Amygdala (tissue), 56 donors: ENCODE results near the gene TRIM42.

Experiments
- DNase-seq, 56 donors: peaks; one replicate each; lab custom pipeline; 2025; lab: John Stamatoyannopoulos, UW

TRIM42 gene

DNA sequence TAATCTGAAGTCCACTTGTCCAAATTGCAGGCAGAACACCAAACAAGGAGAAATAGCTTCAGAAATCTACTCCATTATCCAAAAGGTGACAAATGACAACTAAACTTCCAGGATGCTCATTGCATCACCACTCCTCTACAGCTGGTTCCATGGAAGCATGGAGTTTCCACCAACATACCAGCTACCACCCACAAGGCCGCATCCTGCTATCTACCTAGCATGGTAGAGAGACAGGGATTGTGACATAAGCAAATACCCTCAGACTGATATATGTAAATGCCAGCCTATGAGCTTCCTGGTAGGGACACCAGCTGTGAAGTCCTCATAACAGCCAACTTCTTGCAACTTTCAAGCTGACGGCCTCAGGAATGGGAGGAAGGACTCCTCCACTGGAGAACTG lies at the start of gene TRIM42:
Gene TRIM42, plus strand, starts transcription at position 301 of the 400 bp plus-strand sequence. CDS start 166 bp downstream, outside the sequence.
- no peak for DNase-seq

DNA sequence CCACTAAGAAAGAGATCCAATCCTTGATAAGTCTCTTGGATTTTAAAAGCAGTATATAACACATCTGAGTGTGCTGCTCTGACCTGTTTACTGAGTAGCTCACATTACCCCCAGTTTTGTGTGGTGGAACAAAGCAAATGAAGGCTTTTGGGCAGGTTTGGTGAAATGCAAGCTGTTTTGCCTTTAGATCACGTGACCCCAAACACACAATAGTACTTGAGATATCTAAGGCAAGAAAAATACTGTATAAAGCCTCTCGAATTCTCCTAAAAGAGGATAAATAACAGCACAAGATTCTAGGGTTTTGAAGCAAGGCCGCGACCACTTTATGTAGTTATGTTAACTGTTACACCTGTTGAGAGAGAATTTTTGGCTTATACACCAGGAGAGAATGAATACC lies 49.3 kb upstream of the TRIM42 start:
- no peak for DNase-seq

DNA sequence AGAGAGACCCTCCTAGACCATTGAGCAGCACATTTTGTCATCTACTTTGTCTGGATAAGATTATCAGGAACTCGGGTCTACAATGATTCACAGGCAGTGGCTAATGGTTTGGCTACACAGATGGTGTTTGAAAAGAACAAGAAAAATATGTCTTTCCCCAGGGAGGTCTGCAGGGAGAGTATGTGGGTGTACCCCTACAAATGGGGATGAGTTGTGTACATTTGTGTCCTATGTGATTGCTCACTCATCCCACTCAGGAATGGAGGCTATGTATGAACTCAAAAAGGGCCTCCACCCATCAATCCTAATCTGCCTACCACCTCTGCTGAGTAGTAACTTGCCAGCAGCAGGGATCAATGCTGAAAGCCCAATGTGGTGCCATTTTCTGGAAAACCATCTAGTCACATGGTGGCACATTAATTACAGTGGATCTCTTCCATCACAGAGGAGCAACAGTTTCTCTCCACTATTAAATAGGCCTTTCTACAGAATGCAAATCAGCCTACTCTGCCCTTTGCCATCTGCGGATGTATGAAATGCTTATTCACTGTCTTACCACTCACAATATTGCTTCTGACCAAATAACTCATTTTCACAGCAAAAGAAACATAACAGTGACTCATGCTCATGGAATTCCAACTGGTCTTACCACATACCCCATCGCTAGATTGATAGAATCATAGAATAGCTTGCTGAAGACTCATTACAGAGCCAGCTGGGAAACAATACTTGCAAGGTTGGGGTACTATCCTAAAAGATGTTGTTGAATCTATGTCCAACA lies 48.3 kb upstream of the TRIM42 start:
- peak in 3 of 56 donors; percentile 1 to 16 (median 8) for DNase-seq

DNA sequence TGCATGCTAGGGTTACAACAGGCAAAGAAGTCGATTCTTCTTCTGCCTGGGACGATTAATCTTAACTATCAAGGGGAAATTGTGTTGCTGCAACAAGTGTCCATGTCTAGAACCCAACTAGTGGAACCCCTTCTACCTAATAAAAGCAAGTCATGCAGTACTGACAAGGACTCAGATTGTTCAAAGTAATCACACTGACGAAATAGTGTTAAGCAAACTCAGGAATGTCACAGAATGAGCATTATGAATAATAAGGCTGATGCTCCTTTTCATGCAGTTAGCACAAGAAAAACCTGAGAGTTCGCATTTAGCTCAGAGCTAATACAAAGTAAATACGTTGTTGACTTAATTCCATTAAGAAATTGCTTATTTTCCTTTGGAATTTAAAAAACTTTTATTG lies 47.5 kb upstream of the TRIM42 start:
- DNase-seq: no peak

DNA sequence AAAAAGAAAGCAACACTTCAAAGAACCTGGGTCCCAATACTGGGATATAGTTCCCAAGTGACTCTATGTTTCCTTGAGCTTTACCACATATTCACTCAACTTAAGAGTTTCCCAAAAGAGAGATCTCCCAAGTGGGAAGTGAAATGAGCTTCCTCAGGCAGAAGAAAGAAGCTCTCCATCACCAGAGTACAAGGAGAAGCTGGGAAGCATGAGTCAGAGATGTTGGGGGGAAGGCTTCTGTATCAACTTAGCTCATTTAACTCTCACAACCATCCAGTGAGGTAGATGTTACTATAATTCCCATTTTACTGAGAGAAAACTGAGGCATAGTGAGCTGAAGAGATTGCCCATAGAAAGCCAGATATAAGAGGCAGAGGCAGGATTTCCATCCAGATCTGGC lies 47.0 kb upstream of the TRIM42 start:
- DNase-seq: no peak

DNA sequence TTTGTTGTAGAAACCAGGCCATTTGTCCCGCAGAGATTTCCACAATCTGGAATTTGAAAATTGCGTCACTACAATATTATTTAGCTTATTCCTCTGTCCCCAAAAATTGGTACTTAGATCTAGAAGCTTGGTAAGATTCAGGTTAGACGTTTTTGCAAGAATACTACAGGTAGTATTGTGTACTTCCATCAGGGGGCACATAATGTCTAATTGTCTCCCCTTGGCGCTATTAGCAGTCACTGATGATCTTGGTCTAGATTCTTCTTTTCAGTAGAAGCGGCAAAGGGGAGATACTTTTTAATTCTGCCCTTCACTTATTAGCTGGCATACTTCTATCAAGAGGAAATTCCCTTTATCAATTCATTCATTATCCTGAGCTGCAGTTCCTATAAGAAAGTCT lies 42.6 kb upstream of the TRIM42 start:
- no peak for DNase-seq

DNA sequence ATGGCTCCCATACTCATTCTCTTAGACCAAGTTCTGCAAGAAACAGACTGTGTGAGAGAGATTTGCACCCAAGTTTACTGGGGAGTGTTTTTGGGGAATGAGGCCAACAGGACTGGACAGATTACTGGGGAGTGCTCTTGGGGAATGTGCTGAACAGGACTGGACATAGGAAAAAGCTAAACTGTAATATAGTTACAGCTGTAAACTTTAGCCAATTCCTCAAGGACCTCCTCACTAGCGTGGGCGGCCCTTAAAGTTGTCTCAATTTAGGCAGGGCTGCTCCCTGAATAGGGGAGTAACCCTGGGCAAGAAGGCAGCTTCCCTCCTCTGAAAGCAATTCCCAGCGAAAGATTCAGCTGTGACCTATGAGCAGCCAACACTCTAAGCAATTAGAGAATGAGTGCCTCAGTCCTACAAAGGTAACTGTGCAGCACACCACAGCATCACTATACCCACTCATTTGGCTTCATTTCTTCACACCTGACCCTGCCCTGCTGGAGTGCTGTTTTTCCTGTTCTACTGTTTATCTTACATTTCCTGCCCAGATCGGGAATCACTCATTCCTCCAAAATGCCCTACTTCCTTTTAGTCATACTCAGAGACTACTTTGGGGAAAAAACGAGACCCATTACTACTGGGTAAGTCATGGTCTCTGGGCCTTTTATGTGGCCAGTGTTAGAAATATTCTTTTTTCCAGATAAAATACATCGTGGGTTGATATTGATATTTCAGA lies 41.3 kb upstream of the TRIM42 start:
- no peak for DNase-seq

DNA sequence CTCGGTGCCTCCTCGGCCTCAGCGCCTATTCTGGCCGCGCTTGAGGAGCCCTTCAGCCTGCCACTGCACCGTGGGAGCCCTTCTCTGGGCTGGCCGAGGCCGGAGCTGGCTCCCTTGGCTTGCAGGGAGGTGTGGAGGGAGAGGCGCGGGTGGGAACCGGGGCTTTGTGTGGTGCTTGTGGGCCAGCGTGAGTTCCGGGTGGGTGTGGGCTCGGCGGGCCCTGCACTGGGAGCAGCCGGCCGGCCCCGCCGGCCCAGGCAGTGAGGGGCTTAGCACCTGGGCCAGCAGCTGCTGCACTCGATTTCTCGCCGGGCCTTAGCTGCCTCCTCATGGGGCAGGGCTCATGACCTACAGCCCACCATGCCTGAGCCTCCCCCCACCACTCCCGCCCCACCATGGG lies 26.6 kb upstream of the TRIM42 start:
- DNase-seq: no peak

DNA sequence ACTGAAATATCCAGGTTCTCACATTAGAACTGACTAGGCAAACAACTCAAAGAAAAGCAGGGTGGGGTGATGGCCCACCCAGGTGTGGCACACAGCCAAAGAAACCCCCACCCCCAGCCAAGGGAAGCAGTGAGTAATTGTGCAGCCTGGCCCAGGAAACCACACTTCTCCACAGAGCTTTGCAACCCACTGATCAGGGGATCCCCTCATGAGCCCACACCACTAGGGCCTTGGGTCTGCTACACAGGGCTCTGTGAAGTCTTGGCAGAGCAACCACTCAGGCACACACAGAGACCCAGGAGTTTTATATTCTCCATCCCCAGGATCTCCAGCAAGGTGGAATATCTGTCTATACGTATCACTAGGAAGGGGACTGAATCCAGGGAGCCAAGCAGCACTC lies 22.2 kb upstream of the TRIM42 start:
- DNase-seq: no peak

DNA sequence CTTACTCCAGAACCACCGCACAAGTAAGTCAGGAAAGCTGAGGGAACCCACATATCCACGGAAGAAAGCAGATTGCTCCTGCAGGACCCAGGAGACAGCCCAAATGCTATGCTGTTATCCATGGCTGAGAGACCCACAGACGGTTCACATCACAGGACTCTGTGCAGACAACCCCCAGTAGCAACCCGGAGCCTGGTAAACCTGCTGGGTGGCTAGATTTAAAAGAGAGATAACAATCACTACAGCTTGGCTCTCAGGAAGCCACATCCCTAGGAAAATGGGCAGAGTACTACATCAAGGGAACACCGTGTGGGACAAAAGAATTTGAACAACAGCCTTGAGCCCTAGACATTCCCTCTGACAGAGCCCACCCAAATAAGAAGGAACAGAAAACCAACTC lies 13.8 kb upstream of the TRIM42 start:
- DNase-seq: no peak

DNA sequence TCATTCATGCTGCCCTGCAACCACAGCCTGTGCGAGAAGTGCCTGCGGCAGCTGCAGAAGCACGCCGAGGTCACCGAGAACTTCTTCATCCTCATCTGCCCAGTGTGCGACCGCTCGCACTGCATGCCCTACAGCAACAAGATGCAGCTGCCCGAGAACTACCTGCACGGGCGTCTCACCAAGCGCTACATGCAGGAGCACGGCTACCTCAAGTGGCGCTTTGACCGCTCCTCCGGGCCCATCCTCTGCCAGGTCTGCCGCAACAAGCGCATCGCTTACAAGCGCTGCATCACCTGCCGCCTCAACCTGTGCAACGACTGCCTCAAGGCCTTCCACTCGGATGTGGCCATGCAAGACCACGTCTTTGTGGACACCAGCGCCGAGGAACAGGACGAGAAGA lies 4.7 kb downstream of the TRIM42 start:
- DNase-seq: no peak

DNA sequence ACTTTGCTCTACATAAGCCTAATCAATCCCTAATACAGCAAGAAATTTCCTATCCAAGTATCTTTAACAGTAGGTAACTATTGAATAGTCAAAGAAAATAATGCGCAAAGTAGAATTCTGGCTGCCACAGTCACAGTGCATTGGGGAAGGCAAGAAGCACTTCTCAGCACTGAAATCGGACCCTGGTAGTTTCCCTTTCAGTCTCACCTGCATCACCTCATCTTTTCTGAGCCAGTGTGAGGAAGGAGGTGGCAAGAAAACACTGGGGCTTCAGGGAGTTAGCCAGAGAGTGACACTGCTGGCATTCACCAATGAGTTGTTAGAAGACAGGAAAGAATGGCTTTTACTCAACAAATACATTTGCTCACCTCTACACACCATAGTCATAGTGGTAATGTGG lies 8.3 kb downstream of the TRIM42 start:
- DNase-seq: no peak

DNA sequence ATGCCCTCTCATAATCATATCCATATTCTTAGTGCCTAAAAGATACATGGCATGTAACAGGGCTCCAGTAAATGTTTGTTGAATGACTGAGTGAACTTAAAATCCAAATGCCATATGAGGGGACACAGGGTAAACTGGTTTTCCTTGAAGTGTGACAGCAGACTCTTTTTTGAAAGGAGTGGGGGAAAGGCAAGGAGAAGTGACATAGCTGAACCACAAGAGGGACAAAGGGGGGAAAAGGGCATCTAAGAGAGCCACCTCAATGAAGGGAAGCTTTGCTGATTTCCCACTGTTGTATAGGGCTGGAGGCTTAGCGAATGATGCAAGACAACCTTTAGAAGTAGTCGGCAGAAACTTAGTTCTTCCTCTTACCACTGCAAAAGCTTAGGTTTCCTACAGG lies 9.1 kb downstream of the TRIM42 start:
- DNase-seq: no peak

DNA sequence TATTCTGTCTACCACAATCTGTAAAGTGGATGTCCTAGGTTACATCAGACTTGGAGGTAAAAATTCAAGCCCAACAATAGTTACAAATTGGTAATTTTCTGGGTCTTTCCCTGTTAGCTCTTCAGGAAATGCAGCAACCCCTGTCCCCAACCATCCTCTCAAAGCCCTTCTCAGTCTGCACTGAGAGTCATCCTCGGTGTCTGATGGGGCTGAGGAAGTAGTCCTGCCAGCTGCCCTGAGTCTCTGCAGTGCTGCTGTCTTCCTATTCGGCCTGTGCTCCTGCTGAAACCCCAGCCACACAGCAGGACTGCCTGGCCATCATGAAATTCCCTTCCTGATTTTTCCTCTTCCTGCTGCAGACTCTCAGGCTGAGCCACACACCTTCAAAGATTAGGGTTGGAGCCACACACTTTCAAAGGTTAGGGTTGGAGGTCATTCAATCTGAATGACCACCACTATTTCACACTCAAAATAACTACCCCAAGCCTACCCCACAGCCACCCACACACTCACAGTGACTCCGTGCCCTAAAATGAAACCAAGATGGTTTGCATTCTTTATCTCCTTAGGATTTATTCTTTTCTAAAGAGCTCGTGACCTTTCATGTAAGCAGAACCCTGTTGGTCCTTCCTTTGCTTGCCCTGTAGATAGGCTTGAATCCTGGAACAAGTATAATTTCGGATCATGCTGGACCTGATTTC lies 17.6 kb downstream of the TRIM42 start:
- DNase-seq: no peak

DNA sequence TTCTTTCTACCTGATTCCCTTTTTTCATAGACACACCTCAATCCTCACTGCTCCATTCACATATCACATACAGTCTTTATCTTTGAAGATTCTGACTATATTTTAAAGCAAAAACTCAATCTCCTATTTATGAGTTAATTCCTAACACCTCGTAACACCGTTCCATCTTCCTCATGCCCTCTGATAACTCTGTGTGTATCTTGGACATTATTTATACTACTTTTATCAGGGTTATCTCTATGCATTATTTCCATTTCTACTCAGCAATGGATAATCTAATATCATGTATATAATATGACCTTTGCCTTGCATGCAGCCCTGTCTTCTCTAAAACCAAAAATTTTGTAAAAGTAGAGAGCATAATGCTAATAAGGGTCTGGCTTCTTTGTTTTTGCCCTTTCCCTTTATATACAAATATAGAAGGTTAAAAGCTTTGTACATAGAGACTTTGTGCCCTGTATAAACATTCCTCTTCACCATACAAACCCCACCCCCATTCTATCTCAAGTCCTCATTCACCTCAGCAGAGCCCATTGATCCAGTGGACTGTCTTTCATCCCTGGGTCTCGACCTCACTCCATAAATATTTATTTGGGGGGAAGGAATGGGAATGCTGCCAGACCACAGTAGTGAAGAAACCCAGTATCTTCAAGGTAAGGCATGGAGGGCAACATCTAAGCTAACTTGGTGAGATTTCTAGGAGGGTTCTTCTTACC lies 21.8 kb downstream of the TRIM42 start:
- DNase-seq: no peak

DNA sequence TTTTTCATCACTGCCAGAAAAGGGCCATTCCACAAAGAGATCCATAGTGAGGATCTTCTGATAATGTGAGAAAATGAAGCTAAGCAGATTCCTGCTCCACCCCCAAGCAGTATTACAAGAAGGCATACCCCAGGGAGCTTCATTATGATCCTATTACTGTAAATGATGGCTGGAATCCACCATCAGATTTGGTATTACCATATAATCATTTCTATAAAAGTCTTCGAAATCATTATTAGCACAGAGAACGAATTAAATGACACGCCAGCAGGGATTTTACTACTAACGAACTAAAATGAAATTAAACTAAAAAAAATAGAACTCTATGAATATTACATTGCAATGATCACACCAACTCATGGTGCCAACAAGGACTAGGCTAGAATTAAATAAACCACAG lies 24.4 kb downstream of the TRIM42 start:
- no peak for DNase-seq

DNA sequence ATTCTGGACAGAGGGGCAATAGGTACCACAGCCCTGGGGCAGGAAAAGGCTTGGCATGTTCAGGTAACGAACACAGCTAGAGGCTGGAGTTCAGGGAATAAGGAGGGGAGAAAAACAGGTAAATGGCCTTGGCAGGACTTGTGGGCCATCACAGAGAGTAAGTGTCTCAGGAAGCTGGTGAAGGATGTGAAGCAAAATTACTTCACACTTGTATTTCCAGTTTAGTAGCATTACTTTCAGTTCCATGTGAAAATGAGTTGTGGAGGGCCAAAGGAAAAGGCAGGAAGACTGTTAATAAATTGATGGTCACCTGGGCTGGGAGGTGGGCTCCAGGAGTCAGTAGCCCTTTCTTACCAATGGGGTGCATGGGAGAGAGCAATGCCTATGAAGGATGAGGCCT lies 25.6 kb downstream of the TRIM42 start:
- no peak for DNase-seq

DNA sequence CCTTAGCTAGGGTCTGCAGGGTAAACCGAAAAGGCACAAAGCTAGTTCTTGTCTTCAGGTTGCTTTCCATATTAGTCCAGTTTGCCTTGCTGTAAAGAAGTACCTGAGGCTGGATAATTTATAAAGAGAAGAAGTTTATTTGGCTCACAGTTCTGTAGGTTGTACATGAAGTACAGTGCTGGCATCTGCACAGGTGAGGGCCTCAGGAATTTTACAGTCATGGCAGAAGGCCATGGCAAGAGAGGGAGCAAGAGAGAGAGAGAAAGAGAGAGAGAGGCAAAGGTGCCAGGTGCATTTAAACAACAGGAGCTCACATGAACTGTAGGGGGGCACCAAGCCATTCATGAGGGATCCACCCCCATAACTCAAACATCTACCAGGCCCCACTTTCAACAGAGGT lies 26.9 kb downstream of the TRIM42 start:
- DNase-seq: no peak

DNA sequence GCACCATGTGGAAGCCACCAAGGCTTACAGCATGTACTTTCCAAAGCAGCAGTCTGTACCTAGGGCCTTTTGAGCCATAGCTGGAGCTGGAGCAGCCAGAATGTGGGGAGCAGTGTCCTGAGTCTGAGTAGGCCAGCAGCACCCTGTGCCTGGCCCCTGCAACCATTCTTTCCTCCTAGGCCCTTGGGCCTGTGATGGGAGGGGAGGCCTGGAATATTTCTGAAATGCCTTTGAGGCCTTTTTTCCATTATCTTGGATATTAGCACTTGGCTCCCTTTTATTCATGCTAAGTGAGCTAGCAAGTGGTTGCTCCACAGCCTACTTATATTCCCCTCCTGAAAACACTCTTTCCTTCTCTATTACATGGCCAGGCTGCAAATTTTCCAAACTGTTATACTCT lies 28.1 kb downstream of the TRIM42 start:
- DNase-seq: no peak

DNA sequence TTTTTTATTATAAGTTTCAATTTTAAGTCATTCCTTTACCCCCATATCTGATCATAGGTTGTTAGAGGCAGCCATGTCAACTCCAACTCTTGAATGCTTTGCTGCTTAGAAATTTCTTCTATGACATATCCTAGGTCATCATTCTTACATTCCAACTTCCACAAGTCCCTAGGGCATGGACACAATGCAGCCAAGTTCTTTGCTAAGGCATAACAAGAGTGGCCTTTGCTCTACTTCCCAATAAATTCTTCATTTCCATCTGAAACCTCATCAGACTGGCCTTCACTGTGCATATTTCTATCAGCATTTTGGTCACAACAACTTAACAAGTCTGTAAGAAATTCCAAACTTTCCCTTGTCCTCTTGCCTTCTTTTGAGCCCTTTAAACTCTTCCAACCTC lies 28.5 kb downstream of the TRIM42 start:
- DNase-seq: no peak

DNA sequence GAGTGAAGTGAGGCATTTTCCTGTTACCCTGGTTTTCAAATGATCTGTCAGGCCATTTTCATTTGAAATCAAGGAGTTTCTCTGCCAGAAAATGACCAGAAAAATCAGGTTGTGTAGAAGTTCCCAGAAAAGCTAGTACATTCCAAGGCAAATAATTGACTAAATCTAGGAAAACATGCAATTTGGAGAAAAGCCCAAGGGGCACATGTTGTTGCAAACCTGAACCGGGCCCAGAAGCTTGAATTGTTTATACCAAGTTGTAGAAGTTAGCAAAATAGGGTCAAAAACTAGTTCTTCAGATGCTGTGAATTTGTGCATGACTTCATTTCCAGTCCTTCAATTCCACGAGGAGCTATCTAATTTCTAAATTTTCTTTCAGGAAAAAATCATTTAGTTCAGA lies 31.0 kb downstream of the TRIM42 start:
- DNase-seq: peak in 1 of 56 donors; percentile 5
